Measurements from ENCODE around the gene CHAT.
"Not testable (repeated sequence)": the region's sequence is repeated elsewhere in the genome, so short reads cannot be mapped to it uniquely, and the experiment has no call there.

CHAT gene

GRCh38 chr10:49654036-49654693 is 40.3 kb downstream of the CHAT start:
- DNase-seq = no peak

GRCh38 chr10:49655099-49655498 is 41.3 kb downstream of the CHAT start:
- no peak for DNase-seq

DNA sequence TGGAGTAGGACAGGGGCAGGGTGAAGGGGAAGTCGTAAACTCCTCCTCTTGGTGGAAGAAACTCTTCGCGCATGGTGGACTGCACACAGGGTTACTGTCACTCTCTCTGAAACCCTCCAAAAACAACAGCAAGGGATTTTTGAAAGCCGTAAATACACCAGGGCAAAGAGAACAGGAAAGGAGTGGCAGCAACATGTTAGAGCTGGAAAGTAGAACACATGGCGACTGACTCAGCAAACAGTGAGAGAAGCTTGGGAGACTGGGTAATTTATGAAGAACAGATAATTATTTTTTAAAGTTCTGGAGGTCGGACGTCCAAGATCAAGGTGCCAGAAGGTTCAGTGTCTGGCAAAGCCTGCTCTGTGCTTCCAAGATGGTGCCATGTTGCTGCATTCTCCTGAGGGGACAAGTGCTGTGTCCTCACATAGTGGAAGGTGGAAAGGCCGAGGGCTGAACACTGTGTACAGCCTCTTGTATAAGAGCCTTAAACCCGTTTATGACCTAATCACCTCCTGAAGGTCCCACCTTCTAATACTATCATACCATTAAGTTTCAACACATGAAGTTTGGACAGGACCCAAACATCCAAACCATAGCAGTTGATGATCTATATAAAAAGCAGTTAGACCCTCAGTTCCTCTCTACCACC is 43.1 kb downstream of the CHAT start:
- no peak for DNase-seq

GRCh38 chr10:49657606-49658005 is 43.8 kb downstream of the CHAT start:
- no peak for DNase-seq

GRCh38 chr10:49661140-49661856 is 47.5 kb downstream of the CHAT start:
- DNase-seq = no peak

DNA sequence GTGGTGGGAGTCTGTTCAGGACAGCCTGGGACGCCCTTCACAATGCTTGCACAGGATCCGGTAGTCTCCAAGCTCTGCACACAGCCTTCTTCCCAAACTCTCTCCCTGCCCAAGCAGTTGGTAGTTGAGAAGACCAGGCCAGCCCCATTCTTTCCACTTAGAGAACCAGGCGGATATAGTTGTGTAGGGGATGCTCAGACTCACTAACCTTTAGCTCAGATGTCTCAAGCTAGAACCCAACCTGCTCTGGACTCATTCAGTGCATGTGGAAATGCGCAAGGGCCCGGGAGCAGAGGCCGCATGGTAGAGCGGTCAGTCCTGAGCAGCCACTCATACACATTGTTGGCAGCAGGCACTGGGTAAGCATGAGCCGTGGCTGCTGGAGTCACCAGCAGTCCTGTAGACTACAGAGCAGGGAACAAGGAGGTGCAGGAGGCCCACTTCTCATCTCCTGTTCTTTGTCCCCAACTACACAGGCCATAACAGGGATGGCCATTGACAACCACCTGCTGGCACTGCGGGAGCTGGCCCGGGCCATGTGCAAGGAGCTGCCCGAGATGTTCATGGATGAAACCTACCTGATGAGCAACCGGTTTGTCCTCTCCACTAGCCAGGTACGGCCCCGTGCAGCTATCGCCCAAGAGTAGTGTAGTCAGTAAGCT is 48.5 kb downstream of the CHAT start:
- no peak for DNase-seq

DNA sequence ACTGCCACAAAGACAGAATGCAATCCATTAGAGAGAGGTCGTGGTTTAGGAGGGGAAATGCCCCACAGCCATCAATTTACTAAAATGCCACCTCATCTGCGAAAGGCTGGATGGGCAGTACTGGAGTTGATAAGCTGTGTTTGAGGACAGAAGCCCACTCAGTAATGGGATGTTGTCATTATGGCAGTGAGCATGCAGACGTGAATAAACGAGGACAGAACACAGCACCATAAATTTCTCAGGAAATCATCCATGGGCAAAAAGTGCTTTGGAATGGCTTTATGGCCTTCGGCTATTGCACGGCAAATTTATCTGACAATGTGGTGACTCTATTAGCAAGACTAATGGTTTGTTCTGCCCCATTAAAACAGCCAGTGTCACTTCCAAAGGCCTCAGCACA is 49.8 kb downstream of the CHAT start:
- no peak for DNase-seq

DNA sequence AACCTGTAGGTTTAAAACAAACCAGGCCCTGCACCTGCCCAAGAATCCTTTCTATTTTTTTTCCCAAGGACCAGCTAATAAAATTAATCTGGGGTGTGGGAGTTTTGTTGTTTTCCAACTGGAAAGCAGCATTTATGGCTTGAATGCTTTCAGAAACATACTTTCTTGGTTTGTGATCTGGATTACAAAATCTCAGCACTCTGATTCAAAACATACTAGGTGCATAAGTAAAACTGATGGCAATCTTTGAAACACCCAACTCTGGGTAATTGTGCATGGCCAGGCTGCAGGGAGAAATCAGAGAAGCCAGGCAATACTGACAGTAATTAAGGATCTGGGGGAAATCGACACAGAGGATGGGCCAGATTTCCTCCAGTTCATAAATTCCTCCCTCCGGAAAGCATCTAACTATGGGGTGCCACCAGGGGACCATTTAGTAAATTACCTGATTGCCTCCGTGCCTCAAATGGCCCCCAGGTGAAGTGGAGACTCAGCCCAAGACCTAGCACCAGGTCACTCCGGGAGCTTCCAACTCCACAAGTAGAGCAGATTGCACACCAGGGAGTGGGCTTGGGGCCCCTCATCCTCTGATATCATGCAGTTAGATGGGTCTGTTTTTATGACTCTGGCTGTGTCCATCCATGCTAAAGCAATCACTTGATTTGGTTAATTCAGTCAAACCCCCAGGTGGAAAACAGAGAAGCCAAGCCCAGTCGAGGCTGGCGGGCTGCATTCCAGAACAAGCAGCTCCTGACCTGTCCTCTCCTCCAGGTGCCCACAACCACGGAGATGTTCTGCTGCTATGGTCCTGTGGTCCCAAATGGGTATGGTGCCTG is 50.4 kb downstream of the CHAT start:
- no peak for DNase-seq

DNA sequence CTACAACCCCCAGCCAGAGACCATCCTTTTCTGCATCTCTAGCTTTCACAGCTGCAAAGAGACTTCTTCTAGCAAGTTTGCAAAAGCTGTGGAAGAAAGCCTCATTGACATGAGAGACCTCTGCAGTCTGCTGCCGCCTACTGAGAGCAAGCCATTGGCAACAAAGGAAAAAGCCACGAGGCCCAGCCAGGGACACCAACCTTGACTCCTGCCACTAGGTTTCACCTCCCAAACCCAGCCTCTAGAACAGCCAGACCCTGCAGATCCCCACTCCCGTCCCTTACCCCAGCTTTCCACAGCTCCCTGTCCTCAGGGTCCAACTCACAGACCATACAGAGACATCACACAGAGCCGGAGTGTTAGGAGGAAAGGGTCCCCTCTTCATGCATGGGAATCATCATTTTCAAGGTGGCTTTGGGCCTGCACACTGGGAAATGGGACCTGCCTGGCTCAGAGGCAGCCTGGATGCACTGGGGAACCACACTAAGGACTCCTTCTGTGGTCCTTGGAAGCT is 51.1 kb downstream of the CHAT start:
- DNase-seq = no peak

- no peak for DNase-seq
These were observed 52.3 kb downstream of the CHAT start for GRCh38 chr10:49666054-49666615.

DNA sequence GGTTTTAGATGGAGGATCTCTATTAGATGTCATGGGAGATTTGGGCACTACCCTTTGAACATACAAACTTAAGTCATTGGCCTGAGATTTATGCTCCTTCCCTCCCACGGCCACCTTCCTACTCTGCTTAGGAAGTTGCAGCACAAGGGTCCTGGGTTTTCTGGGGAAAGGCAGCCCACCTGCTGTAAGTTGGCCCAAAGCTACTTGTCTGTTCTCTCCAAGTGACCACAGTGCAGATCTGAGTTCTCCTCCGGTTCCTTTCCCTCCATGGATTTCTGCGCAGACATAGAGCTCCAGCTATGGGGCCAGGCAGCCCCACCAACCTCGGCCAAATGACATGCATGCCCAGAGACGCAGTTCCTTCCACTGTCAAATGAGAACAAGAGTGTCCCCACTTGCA is 52.8 kb downstream of the CHAT start:
- DNase-seq = no peak

DNA sequence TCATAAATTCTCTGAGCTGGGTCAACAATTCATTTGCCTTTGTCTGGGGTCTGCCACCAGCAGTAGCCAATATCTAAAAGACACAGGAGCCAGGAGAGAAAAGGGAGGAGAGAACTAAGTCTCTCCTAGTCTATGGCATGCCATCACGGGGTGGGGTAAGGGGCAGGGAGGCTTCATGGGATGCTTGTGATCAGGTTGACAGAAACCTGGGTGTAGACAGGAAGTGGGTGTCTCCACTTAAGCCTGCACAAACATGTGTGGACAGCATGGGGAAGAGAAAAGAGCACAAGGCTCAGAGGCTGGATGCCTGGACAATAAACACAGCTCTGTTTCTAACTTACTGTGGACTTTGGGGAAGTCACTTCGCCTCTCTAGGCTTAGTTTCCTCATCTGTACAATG is 54.2 kb downstream of the CHAT start:
- DNase-seq = no peak

GRCh38 chr10:49668684-49669083 is 54.8 kb downstream of the CHAT start:
- DNase-seq = no peak

DNA sequence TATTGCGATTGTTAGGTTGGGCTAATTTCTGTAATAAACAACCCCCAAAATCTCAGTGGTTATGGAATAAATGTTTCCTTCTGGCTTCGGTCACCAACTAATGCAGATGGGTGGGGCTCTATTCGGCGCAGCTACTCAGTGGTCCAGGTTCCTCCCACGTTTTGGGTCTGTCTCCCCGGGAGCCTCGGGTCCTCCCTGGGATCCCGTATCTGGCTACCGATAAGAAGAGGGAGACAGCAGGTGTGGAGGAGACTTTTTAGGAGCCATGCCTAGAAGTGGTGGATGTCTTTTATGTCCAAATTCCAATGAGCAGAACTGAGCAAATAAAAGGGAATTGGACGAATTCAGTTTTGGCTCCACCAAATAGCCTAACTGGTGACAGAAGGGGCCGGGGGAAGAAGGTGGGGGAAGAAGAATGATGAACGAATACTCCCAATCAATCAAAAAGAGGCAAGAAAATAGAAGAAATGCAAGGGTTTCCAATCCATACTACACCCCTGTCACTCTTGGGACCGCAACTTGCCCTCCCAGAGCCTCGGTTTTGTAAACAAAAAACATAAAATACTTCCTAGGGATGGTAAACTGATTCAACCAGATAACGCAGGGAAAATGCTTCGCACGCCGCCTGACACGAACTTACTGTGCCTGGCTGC is 65.1 kb downstream of the CHAT start:
- DNase-seq = no peak

- peak; percentile 50 for DNase-seq
These were observed 65.7 kb downstream of the CHAT start, which contains the start of gene C10orf53 for GRCh38 chr10:49679480-49679893. Gene C10orf53, plus strand, starts transcription at chr10:49679651. Its CDS starts 47 bp downstream, at chr10:49679698.

DNA sequence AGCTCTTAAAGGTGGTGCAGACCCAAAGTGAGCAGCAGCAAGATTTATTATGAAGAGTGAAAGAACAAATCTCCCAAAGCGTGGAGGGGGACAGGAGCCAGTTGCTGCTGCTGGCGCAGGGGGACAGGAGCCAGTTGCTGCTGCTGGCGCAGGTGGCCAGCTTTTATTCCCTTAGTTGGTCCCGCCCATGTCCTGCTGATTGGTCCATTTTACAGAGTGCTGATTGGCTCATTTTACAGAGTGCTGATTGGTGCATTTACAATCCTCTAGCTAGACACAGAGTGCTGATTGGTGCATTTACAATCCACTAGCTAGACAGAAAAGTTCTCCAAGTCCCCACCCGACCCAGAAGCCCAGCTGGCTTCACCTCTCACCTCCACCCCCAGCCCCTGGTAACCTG is 68.6 kb downstream of the CHAT start:
- DNase-seq = not testable (repeated sequence)

DNA sequence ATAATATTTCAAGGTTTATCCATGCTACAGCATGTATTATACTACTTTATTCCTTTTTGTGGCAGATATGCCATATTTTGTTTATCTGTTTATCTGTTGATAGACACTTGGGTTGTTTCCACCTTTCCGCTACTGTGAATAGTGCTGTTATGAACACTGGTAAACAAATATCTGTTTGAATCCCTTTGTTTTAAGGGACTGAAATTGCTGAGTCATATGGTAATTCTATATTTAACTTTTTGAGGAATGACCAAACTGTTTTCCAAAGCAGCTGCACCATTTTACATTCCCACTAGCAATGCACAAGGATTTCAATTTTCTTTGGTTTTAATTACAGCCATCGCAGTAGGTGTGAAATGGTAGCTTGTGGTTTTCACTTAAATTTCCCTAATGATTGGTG is 69.0 kb downstream of the CHAT start:
- no peak for DNase-seq

GRCh38 chr10:49686651-49687050 is 72.8 kb downstream of the CHAT start:
- DNase-seq = no peak

DNA sequence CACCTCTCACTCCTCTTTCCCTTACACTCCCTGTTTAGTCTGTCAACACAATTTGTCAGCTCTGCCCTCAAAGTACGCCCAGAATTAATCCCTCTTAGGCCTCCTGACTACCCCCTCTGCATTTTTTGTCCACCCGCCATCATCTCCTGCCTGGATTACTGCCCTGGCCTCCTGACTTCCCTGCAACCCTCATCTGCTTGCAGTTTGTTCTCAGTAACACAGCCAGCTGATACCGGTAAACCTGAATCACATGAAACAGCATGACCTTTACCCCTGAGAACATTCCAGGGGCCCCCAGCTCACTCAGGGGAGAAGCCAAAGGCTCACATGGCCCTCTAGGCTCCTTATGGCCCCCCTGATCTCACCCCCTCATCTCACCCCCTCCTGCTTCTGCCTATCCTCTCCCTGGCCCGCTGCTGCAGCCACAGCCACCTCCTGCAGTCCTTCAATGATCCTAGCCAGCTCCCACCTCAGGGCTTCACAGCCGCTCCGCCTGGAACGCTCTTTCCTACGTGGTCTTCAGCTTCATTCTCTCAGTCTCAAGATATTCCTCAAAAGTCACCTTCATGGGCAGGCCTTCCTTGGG is 74.5 kb downstream of the CHAT start:
- no peak for DNase-seq

- no peak for DNase-seq
These were observed 75.1 kb downstream of the CHAT start for GRCh38 chr10:49688920-49689319.

DNA sequence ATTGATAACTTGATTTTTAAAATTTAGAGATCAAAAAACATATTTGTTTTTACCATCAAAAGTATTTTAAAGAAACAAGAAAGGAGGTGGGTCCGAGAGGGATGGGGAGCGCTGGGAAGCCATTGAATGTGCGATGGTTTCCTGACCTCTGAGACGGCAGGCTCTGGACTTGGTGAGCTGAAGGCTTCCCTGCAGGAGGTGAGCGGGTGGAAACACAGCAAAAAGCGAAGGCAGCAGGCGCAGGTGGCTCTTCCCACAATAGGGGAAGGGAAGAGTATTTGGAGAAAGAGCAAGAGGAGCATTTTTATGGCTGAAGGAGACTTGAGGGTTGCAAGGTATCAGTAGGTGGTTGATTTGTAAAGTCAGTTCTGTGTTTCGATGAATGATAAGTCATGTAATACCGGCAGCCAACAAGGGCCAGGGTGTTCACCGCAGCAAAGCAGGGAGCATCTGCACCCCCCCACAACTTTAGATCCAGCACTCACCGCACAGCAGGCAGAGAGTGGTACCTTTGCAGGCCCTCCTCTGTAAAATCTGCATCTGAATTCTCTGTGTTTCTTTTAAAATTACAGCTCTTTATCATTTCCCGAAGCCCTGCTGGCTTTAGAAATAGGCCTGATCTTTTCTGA is 76.2 kb downstream of the CHAT start:
- DNase-seq = no peak
